Activated T-helper 17 cell treated with anti-CD3 and anti-CD28 coated beads, Interleukin-2, amount 50 U/mL, for 72 hours (primary cell): ENCODE measurements around the gene PLA2R1. TPM values are rescaled to one million over a fixed set of nuclear protein-coding genes. Genes with fewer than 3 reads are reported as not detected.
A peak's percentile ranks its signal among the peaks of the same experiment; 100 is the strongest.

Source experiments
- ATAC-seq: fragments of 150-1000 bp; cut with Tn5 transposase; replicated peaks from 2 replicates; pipeline ENCODE4 v1.10.0; 2021; ENCODE audit warnings: mild to moderate bottlenecking, moderate library complexity
- H3K27ac Mint-ChIP-seq: one replicate; pipeline ENCODE4 v1.8.0; 2022; ENCODE audit warnings: mixed read lengths
- H3K27me3 Mint-ChIP-seq: one replicate; pipeline ENCODE4 v1.8.0; 2022; ENCODE audit warnings: mixed read lengths
- H3K36me3 Mint-ChIP-seq: one replicate; pipeline ENCODE4 v1.8.0; 2022; ENCODE audit warnings: low read depth, mild to moderate bottlenecking, mixed read lengths
- H3K4me1 Mint-ChIP-seq: one replicate; pipeline ENCODE4 v1.8.0; 2022; ENCODE audit warnings: mixed read lengths
- H3K4me3 Mint-ChIP-seq: one replicate; pipeline ENCODE4 v1.8.0; 2022; ENCODE audit warnings: mild to moderate bottlenecking, mixed read lengths
- H3K9me3 Mint-ChIP-seq: one replicate; pipeline ENCODE4 v1.8.0; 2022; ENCODE audit warnings: mixed read lengths
- total RNA-seq, 2 donors: library from RNA; stranded (reverse); gene quantifications; one replicate each; pipeline ENCODE4 v1.2.3, GENCODE V29; 2022

PLA2R1 gene
- total RNA-seq, 2 donors from 2014 or later: 0.02 TPM; not detected in 1

GRCh38 chr2:159933727-159934049 is 128.7 kb downstream of the PLA2R1 start:
- H3K9me3 Mint-ChIP-seq: no peaks in the 10 kb centered on the region
- no peaks in the 10 kb centered on the region for H3K36me3 Mint-ChIP-seq
- no peak for ATAC-seq
- no peak overlapping the region for H3K4me3 Mint-ChIP-seq
- H3K4me1 Mint-ChIP-seq: no peaks in the 10 kb centered on the region
- H3K27me3 Mint-ChIP-seq: peaks cover 3% of the 10 kb centered on the region
- no peak overlapping the region for H3K27ac Mint-ChIP-seq

- Mint-ChIP-seq H3K9me3 (peaks cover 2% of the 10 kb centered on the region), H3K4me1 (no peaks in the 10 kb centered on the region), H3K27me3 (peaks cover 6% of the 10 kb centered on the region), H3K36me3 (no peaks in the 10 kb centered on the region), H3K27ac (no peak overlapping the region), H3K4me3 (no peak overlapping the region)
- ATAC-seq: no peak
These were observed 129.2 kb downstream of the PLA2R1 start for GRCh38 chr2:159933040-159933726.

- Mint-ChIP-seq H3K36me3 (no peaks in the 10 kb centered on the region), H3K9me3 (peaks cover 7% of the 10 kb centered on the region), H3K27ac (no peak overlapping the region), H3K4me1 (peaks cover 12% of the 10 kb centered on the region), H3K4me3 (no peak overlapping the region), H3K27me3 (peaks cover 20% of the 10 kb centered on the region)
- ATAC-seq: no peak
These were observed 135.7 kb downstream of the PLA2R1 start for GRCh38 chr2:159926695-159927094.

GRCh38 chr2:159925975-159926374 is 136.4 kb downstream of the PLA2R1 start:
- H3K4me3 Mint-ChIP-seq: no peak overlapping the region
- peaks cover 17% of the 10 kb centered on the region for H3K4me1 Mint-ChIP-seq
- H3K27ac Mint-ChIP-seq: no peak overlapping the region
- peaks cover 20% of the 10 kb centered on the region for H3K27me3 Mint-ChIP-seq
- ATAC-seq: no peak
- H3K9me3 Mint-ChIP-seq: peaks cover 7% of the 10 kb centered on the region
- H3K36me3 Mint-ChIP-seq: no peaks in the 10 kb centered on the region

- Mint-ChIP-seq H3K4me3 (peak overlapping the region; percentile 38), H3K4me1 (peaks cover 27% of the 10 kb centered on the region), H3K36me3 (no peaks in the 10 kb centered on the region), H3K9me3 (peaks cover 2% of the 10 kb centered on the region), H3K27me3 (peaks cover 24% of the 10 kb centered on the region), H3K27ac (peak overlapping the region; percentile 25)
- peak; percentile 44 for ATAC-seq
These were observed 139.9 kb downstream of the PLA2R1 start for GRCh38 chr2:159922563-159922962.

GRCh38 chr2:159921752-159922404 is 140.5 kb downstream of the PLA2R1 start:
- peak; percentile 71 for ATAC-seq
- Mint-ChIP-seq H3K4me1 (peaks cover 27% of the 10 kb centered on the region), H3K27ac (peak overlapping the region; percentile 56), H3K36me3 (no peaks in the 10 kb centered on the region), H3K4me3 (peak overlapping the region; percentile 38), H3K9me3 (no peaks in the 10 kb centered on the region), H3K27me3 (peaks cover 25% of the 10 kb centered on the region)

- H3K4me1 Mint-ChIP-seq: peaks cover 15% of the 10 kb centered on the region
- H3K36me3 Mint-ChIP-seq: no peaks in the 10 kb centered on the region
- ATAC-seq: no peak
- H3K27me3 Mint-ChIP-seq: peaks cover 21% of the 10 kb centered on the region
- no peak overlapping the region for H3K27ac Mint-ChIP-seq
- H3K9me3 Mint-ChIP-seq: no peaks in the 10 kb centered on the region
- H3K4me3 Mint-ChIP-seq: no peak overlapping the region
These were observed 145.9 kb downstream of the PLA2R1 start for GRCh38 chr2:159916511-159916910.

- ATAC-seq: peak; percentile 46
- H3K27me3 Mint-ChIP-seq: peaks cover 15% of the 10 kb centered on the region
- no peak overlapping the region for H3K4me3 Mint-ChIP-seq
- no peaks in the 10 kb centered on the region for H3K36me3 Mint-ChIP-seq
- H3K9me3 Mint-ChIP-seq: no peaks in the 10 kb centered on the region
- H3K27ac Mint-ChIP-seq: no peak overlapping the region
- H3K4me1 Mint-ChIP-seq: peaks cover 15% of the 10 kb centered on the region
These were observed 148.5 kb downstream of the PLA2R1 start for GRCh38 chr2:159913900-159914299.

GRCh38 chr2:159912580-159912979 is 149.8 kb downstream of the PLA2R1 start:
- peaks cover 20% of the 10 kb centered on the region for H3K4me1 Mint-ChIP-seq
- H3K27ac Mint-ChIP-seq: no peak overlapping the region
- H3K27me3 Mint-ChIP-seq: peaks cover 11% of the 10 kb centered on the region
- H3K9me3 Mint-ChIP-seq: no peaks in the 10 kb centered on the region
- H3K4me3 Mint-ChIP-seq: no peak overlapping the region
- no peaks in the 10 kb centered on the region for H3K36me3 Mint-ChIP-seq
- ATAC-seq: no peak

GRCh38 chr2:159910951-159911350 is 151.5 kb downstream of the PLA2R1 start:
- H3K27ac Mint-ChIP-seq: no peak overlapping the region
- peaks cover 27% of the 10 kb centered on the region for H3K4me1 Mint-ChIP-seq
- no peak for ATAC-seq
- no peaks in the 10 kb centered on the region for H3K36me3 Mint-ChIP-seq
- no peaks in the 10 kb centered on the region for H3K9me3 Mint-ChIP-seq
- H3K27me3 Mint-ChIP-seq: peaks cover 5% of the 10 kb centered on the region
- H3K4me3 Mint-ChIP-seq: peak overlapping the region; percentile 3

- Mint-ChIP-seq H3K27ac (no peak overlapping the region), H3K36me3 (peaks cover 5% of the 10 kb centered on the region)
These were observed 153.8 kb downstream of the PLA2R1 start for GRCh38 chr2:159908623-159909022.

GRCh38 chr2:159907909-159908308 is 154.5 kb downstream of the PLA2R1 start:
- Mint-ChIP-seq H3K4me1 (peaks cover 32% of the 10 kb centered on the region), H3K36me3 (peaks cover 13% of the 10 kb centered on the region), H3K27me3 (no peaks in the 10 kb centered on the region), H3K9me3 (no peaks in the 10 kb centered on the region), H3K27ac (no peak overlapping the region), H3K4me3 (peak overlapping the region; percentile 32)
- no peak for ATAC-seq

More at GRCh38 chr2:159908623-159909022, 153.8 kb downstream of the PLA2R1 start:
- ATAC-seq: peak; percentile 39
- no peaks in the 10 kb centered on the region for H3K9me3 Mint-ChIP-seq
- H3K4me1 Mint-ChIP-seq: peaks cover 27% of the 10 kb centered on the region
- peak overlapping the region; percentile 32 for H3K4me3 Mint-ChIP-seq
- H3K27me3 Mint-ChIP-seq: no peaks in the 10 kb centered on the region

GRCh38 chr2:159905926-159906714 is 156.3 kb downstream of the PLA2R1 start:
- Mint-ChIP-seq H3K27ac (peak overlapping the region; percentile 97), H3K27me3 (no peaks in the 10 kb centered on the region), H3K36me3 (peaks cover 30% of the 10 kb centered on the region), H3K4me1 (peaks cover 38% of the 10 kb centered on the region), H3K9me3 (no peaks in the 10 kb centered on the region), H3K4me3 (peak overlapping the region; percentile 95)
- no peak for ATAC-seq

- Mint-ChIP-seq H3K27ac (peak overlapping the region; percentile 97), H3K4me1 (peaks cover 36% of the 10 kb centered on the region), H3K27me3 (no peaks in the 10 kb centered on the region), H3K4me3 (peak overlapping the region; percentile 95), H3K9me3 (no peaks in the 10 kb centered on the region), H3K36me3 (peaks cover 42% of the 10 kb centered on the region)
- peak; percentile 43 for ATAC-seq
These were observed 157.5 kb downstream of the PLA2R1 start for GRCh38 chr2:159904959-159905305.
